Measurements from ENCODE around the gene PANX2. TPM values are rescaled to one million over a fixed set of nuclear protein-coding genes. Genes with fewer than 3 reads are reported as not detected.

The PANX2 gene
- total and polyA plus RNA-seq, 2 of the 13 experiments (the other 11 are each of a cell fraction or from before 2014, with no cell fraction given) = 0.15 to 1.1 TPM

- TF ChIP-seq, protein P1, sequence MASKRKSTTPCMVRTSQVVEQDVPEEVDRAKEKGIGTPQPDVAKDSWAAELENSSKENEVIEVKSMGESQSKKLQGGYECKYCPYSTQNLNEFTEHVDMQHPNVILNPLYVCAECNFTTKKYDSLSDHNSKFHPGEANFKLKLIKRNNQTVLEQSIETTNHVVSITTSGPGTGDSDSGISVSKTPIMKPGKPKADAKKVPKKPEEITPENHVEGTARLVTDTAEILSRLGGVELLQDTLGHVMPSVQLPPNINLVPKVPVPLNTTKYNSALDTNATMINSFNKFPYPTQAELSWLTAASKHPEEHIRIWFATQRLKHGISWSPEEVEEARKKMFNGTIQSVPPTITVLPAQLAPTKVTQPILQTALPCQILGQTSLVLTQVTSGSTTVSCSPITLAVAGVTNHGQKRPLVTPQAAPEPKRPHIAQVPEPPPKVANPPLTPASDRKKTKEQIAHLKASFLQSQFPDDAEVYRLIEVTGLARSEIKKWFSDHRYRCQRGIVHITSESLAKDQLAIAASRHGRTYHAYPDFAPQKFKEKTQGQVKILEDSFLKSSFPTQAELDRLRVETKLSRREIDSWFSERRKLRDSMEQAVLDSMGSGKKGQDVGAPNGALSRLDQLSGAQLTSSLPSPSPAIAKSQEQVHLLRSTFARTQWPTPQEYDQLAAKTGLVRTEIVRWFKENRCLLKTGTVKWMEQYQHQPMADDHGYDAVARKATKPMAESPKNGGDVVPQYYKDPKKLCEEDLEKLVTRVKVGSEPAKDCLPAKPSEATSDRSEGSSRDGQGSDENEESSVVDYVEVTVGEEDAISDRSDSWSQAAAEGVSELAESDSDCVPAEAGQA (IDR thresholded peaks at IDR 0.05; ENCODE audit: low read depth) = no peak
- TF ChIP-seq, protein P1 (CRISPR knock-in tag; IDR thresholded peaks at IDR 0.05; ENCODE audit: borderline replicate concordance) = no peak
- TF ChIP-seq ZNF703 (CRISPR knock-in tag; IDR thresholded peaks at IDR 0.05; ENCODE audit: borderline replicate concordance) (no peak), HOMEZ (CRISPR knock-in tag; IDR thresholded peaks at IDR 0.05; ENCODE audit: low read depth) (no peak), SYNCRIP (IDR thresholded peaks at IDR 0.05; ENCODE audit: insufficient read depth, low read depth, low read length) (no peak), HOXA7 (CRISPR knock-in tag; IDR thresholded peaks at IDR 0.05) (no peak), MATR3 (CRISPR knock-in tag; IDR thresholded peaks at IDR 0.05) (no peak), ZNF660 (CRISPR knock-in tag; IDR thresholded peaks at IDR 0.05; ENCODE audit: borderline replicate concordance, low read depth) (no peak)
- TF ChIP-seq, protein P2, sequence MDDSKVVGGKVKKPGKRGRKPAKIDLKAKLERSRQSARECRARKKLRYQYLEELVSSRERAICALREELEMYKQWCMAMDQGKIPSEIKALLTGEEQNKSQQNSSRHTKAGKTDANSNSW (CRISPR knock-in tag; IDR thresholded peaks at IDR 0.05; ENCODE audit: borderline replicate concordance) = no peak
Measured at GRCh38 chr22:50199829-50200460, 29.4 kb downstream of the PANX2 start (continued).

All from HepG2 (cell line).